Effector memory CD4-positive, alpha-beta T cell (primary cell): ENCODE data around the gene OR51E1.

ENCODE experiments used
- DNase-seq, 3 donors: peaks; one replicate each; pipeline ENCODE4 v3.0.0-alpha.2; 2020
- H3K27ac ChIP-seq: 2 replicates; pipeline ENCODE4 v1.7.0; 2013; ENCODE audit warnings: mild to moderate bottlenecking, low read length, moderate library complexity; ENCODE audit not compliant: insufficient read depth, poor library complexity, severe bottlenecking
- H3K27me3 ChIP-seq: replicated peaks from 2 replicates; pipeline ENCODE4 v1.7.0; 2013; ENCODE audit warnings: mild to moderate bottlenecking, low read length; ENCODE audit not compliant: insufficient read depth, control insufficient read depth, poor library complexity, severe bottlenecking
- H3K36me3 ChIP-seq: 2 replicates; pipeline ENCODE4 v1.7.0; 2013; ENCODE audit warnings: mild to moderate bottlenecking, low read length, moderate library complexity; ENCODE audit not compliant: control insufficient read depth, insufficient read depth
- H3K4me1 ChIP-seq: 2 replicates; pipeline ENCODE4 v1.7.0; 2013; ENCODE audit warnings: low read length, mild to moderate bottlenecking; ENCODE audit not compliant: control insufficient read depth, insufficient read depth, poor library complexity, severe bottlenecking
- H3K4me3 ChIP-seq: 2 replicates; pipeline ENCODE4 v1.7.0; 2013; ENCODE audit warnings: low read length, low read depth, mild to moderate bottlenecking; ENCODE audit not compliant: insufficient read depth, poor library complexity, severe bottlenecking
- H3K9me3 ChIP-seq: 2 replicates; pipeline ENCODE4 v1.7.0; 2013; ENCODE audit warnings: mild to moderate bottlenecking, low read length, moderate library complexity; ENCODE audit not compliant: control insufficient read depth

The OR51E1 gene

DNA sequence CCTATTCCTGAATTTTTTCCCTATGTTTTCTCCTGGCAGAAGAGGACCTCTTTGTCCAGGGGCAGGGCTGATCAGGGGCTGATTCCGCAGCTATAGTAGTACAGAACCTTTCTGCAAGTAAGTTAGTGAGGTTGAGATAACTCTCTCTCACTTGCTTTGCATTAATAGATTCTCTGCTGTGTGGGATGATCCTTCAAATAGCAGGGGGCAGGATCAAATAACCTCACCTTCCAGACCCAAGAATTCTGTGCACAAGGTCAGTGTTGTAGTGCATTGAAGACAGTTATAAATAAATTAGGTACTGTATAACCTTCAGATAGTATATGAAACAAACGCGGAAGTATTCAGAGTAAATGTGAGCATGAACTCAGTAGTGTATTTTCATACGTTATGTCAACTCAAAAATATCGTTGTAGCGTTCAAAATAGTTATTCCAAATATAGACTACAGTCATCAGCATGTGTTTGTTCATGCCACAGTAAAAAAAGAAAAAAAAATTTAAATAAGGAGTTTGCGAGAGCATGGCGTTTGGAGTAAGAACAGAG, 61.1 kb downstream of the OR51E1 start:
- Histone ChIP-seq H3K27ac (no peak overlapping the region), H3K4me1 (no peaks in the 10 kb centered on the region), H3K9me3 (no peaks in the 10 kb centered on the region), H3K36me3 (no peaks in the 10 kb centered on the region), H3K4me3 (no peak overlapping the region), H3K27me3 (no peaks in the 10 kb centered on the region)
- no peak for DNase-seq
